ENCODE measurements around the gene SIRPA.

SIRPA gene

DNA sequence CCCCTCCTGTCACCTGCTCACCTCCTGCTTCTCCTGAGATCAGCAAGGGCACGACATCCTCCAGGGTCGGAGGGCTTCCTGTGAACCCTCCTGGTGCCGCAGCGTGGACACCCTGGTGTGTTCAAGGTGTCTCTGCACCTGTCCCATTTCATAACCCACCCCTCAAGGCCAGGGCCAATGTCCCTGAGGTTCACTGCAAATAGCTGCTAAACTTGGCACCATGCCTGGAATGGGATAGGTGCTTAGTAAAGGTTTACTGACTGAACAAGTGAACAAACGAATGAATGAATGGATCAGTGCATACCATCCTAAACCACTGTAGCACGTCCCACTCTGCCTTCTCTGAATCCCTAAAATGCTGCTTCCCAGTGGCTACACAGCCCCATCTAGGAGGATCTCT lies 35.0 kb downstream of the SIRPA start:
- no peak overlapping the region for H3K27ac Mint-ChIP-seq
- no peak for ATAC-seq (replicated peaks)
- H3K36me3 Mint-ChIP-seq = peaks cover 84 to 91% of the 10 kb centered on the region in 2 donors
- H3K4me1 Mint-ChIP-seq = peaks cover 25 to 44% of the 10 kb centered on the region in 2 donors
- no peak overlapping the region for H3K4me3 Mint-ChIP-seq
- peaks cover 13 to 17% of the 10 kb centered on the region in 2 donors for H3K27me3 Mint-ChIP-seq
- DNase-seq = no peak
- no peaks in the 10 kb centered on the region for H3K9me3 Mint-ChIP-seq

DNA sequence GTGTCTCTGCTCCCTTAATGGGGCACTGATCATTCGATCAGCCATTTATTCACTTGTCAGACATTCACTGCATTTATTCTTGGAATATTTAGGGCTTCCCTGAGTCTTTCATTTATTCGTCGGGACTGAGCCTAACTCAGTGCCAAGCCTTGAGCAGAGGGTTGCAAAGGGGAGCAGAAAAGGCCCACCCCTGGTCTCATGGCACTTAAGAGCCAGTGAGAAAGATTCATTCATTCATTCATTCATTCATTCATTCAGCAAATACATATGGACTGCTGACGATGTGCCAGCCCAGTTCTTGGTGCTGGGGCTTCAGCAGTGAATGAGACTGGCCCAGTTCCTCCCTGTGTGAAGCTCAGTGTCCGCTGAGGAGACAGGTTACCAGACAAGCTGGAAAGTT lies 36.6 kb downstream of the SIRPA start:
- Mint-ChIP-seq H3K27me3 (peaks cover 13 to 17% of the 10 kb centered on the region in 2 donors), H3K4me1 (peaks cover 19 to 35% of the 10 kb centered on the region in 2 donors), H3K36me3 (peaks cover 89 to 97% of the 10 kb centered on the region in 2 donors), H3K4me3 (no peak overlapping the region), H3K9me3 (no peaks in the 10 kb centered on the region), H3K27ac (peak overlapping the region; percentile 45)
- DNase-seq = no peak
- ATAC-seq (replicated peaks) = no peak

DNA sequence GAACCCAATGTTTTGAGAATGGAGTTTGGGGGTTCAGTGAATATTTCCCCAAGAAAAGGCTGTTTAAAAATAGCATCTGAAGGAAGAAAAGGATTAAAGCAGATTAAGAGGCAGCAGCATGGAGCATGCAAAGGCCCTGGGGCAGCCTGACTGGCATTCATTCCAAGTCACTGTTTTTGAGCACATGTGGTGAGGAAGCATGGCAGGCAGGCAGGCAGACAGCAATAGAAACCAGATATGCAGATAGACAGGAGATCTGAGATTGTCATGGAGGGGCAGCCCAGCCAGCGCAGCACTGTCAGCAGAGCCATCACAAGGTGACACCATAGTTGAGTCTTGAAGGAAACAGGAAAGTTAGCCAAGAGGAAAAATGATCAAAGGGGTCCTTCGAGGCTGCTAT lies 37.8 kb downstream of the SIRPA start:
- H3K27ac Mint-ChIP-seq = peak overlapping the region; percentile 68
- ATAC-seq (replicated peaks) = no peak
- DNase-seq = no peak
- peaks cover 13 to 17% of the 10 kb centered on the region in 2 donors for H3K27me3 Mint-ChIP-seq
- H3K4me3 Mint-ChIP-seq = no peak overlapping the region
- H3K36me3 Mint-ChIP-seq = peaks cover 88 to 97% of the 10 kb centered on the region in 2 donors
- H3K4me1 Mint-ChIP-seq = peaks cover 19 to 37% of the 10 kb centered on the region in 2 donors
- H3K9me3 Mint-ChIP-seq = no peaks in the 10 kb centered on the region

DNA sequence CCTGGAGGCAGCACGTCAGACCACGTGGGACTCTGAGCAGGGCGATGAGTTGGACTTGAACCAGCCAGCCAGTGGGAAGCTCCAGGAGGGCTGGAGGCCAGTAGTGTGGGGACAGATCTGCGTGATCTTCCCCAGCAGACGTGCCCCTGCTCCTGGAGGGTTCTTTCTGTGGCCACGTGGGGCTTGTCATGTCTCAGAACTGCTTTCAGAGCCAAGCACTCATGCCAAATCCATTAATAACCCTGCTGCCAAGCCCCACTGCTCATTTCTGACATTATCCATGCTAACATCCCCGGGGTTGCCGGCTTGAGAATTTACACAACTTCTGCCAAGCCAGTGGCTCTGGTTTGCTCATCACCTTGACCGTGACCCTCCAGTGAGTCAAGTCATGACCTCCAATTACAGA lies 38.3 kb downstream of the SIRPA start:
- H3K27ac Mint-ChIP-seq = no peak overlapping the region
- H3K36me3 Mint-ChIP-seq = peaks cover 88 to 97% of the 10 kb centered on the region in 2 donors
- H3K27me3 Mint-ChIP-seq = peaks cover 9 to 12% of the 10 kb centered on the region in 2 donors
- DNase-seq = no peak
- no peak overlapping the region for H3K4me3 Mint-ChIP-seq
- ATAC-seq (replicated peaks) = no peak
- H3K4me1 Mint-ChIP-seq = peaks cover 15 to 32% of the 10 kb centered on the region in 2 donors
- H3K9me3 Mint-ChIP-seq = no peaks in the 10 kb centered on the region

DNA sequence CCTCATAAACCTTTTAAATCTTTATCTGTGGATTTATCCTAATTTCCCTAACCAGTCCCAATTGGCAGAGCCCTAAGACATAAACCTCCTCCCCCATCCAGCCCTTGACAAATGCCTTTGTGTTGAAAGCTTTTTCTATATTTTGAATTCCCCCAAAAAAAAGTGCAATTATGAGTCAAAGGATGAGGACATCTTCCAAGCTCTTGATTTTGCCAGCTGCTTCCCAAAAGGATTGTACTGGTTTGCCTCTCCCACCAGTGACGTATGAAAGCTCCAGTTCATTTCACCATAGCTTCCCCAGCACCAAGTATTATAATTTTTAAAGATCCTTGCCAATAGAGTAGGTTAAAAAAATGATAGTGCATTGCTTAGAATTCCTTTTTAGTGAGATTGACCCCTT lies 38.9 kb downstream of the SIRPA start:
- no peak overlapping the region for H3K27ac Mint-ChIP-seq
- H3K9me3 Mint-ChIP-seq = no peaks in the 10 kb centered on the region
- H3K4me1 Mint-ChIP-seq = peaks cover 11 to 27% of the 10 kb centered on the region in 2 donors
- H3K36me3 Mint-ChIP-seq = peaks cover 89 to 97% of the 10 kb centered on the region in 2 donors
- ATAC-seq (replicated peaks) (no peak), DNase-seq (no peak)
- no peak overlapping the region for H3K4me3 Mint-ChIP-seq
- peaks cover 6 to 11% of the 10 kb centered on the region in 2 donors for H3K27me3 Mint-ChIP-seq

DNA sequence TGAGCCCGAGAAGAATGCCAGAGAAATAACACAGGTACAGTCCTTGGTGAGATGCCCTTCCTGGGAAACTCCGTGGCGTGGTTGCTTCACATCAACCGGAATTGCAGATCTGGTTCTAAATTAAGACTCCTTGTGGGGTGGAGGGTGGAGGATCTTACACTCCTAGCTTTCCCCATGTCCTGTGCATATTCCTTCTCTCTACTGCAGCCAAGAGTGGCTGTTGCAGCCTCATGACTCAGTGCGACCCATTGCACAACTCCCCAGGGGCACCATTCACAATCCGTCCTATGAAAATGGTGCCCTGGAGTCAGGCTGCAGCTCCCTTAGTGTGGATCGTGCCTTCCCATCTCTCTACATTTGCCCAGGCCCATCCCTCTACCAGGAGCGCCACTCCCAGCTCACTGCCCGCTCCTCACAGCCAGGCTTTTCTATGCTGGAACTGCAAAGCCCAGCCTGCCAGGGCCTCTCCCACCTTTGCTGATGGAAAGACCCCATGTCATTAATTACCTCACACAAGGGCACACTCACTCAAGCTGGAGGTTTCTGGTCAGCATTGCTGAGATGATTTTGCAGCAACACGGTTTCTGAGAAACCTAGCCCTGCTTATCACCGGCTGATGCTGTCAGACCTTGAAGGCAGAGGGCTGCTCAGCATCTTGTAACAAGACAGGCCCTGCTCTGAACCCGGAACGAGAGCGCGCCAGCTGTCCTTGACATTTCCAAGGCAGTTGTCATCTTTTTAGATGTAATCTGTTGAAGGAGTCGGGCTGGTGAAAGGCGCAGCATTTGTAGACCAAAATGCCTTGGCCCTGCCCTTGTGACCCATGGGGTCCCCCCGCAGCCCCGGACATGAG lies 39.7 kb downstream of the SIRPA start:
- Mint-ChIP-seq H3K27ac (peak overlapping the region; percentile 15), H3K27me3 (peaks cover 6 to 9% of the 10 kb centered on the region in 2 donors), H3K36me3 (peaks cover 83 to 92% of the 10 kb centered on the region in 2 donors), H3K4me1 (peaks cover 11 to 19% of the 10 kb centered on the region in 2 donors), H3K4me3 (no peak overlapping the region), H3K9me3 (no peaks in the 10 kb centered on the region)
- no peak for ATAC-seq (replicated peaks)
- DNase-seq = no peak

DNA sequence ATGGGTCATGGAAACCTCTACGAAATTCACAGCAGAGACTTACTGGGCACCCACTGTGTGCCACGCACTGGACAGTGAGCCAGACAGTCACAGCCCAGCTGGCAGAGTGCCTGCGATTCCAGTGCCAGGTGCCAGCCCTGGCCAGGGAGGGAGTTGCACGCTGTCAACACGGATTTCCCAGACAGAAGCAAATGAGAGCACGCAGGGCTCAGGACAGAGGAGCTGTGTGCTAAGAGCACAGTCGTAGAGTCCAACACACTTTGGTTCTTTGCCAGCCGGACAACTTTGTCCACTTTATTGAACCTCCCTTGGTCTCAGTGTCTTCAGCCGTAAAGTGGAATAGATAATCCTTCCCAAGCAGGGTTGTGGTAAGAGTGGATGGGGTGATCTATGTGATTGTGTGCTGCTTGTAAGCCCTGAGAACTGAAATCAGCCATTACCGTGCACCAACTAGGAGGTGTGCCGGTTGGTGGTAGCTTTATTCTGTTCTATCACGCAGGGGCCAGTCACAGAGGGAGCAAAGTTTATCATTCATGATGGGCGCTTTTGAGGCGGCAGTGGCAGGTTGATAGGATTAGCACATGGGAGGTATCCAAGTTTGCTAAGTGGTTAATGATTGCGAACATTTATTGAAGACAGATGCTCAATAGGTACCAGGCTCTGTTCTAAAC lies 40.6 kb downstream of the SIRPA start:
- Mint-ChIP-seq H3K4me3 (no peak overlapping the region), H3K4me1 (peaks cover 14 to 17% of the 10 kb centered on the region in 2 donors), H3K27me3 (peaks cover 6 to 8% of the 10 kb centered on the region in 2 donors), H3K9me3 (no peaks in the 10 kb centered on the region), H3K36me3 (peaks cover 74 to 88% of the 10 kb centered on the region in 2 donors), H3K27ac (peak overlapping the region; percentile 82)
- DNase-seq (no peak), ATAC-seq (replicated peaks) (no peak)

DNA sequence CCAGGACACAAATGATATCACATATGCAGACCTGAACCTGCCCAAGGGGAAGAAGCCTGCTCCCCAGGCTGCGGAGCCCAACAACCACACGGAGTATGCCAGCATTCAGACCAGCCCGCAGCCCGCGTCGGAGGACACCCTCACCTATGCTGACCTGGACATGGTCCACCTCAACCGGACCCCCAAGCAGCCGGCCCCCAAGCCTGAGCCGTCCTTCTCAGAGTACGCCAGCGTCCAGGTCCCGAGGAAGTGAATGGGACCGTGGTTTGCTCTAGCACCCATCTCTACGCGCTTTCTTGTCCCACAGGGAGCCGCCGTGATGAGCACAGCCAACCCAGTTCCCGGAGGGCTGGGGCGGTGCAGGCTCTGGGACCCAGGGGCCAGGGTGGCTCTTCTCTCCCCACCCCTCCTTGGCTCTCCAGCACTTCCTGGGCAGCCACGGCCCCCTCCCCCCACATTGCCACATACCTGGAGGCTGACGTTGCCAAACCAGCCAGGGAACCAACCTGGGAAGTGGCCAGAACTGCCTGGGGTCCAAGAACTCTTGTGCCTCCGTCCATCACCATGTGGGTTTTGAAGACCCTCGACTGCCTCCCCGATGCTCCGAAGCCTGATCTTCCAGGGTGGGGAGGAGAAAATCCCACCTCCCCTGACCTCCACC lies 42.2 kb downstream of the SIRPA start:
- H3K27ac Mint-ChIP-seq = peak overlapping the region; percentile 56
- DNase-seq = no peak
- no peak for ATAC-seq (replicated peaks)
- peaks cover 9 to 16% of the 10 kb centered on the region in 2 donors for H3K4me1 Mint-ChIP-seq
- H3K4me3 Mint-ChIP-seq = no peak overlapping the region
- H3K9me3 Mint-ChIP-seq = no peaks in the 10 kb centered on the region
- peaks cover 62 to 72% of the 10 kb centered on the region in 2 donors for H3K36me3 Mint-ChIP-seq
- H3K27me3 Mint-ChIP-seq = peaks cover 2 to 4% of the 10 kb centered on the region in 2 donors

DNA sequence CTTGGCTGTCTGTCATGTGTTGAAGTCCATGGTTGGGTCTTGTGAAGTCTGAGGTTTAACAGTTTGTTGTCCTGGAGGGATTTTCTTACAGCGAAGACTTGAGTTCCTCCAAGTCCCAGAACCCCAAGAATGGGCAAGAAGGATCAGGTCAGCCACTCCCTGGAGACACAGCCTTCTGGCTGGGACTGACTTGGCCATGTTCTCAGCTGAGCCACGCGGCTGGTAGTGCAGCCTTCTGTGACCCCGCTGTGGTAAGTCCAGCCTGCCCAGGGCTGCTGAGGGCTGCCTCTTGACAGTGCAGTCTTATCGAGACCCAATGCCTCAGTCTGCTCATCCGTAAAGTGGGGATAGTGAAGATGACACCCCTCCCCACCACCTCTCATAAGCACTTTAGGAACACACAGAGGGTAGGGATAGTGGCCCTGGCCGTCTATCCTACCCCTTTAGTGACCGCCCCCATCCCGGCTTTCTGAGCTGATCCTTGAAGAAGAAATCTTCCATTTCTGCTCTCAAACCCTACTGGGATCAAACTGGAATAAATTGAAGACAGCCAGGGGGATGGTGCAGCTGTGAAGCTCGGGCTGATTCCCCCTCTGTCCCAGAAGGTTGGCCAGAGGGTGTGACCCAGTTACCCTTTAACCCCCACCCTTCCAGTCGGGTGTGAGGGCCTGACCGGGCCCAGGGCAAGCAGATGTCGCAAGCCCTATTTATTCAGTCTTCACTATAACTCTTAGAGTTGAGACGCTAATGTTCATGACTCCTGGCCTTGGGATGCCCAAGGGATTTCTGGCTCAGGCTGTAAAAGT lies 43.5 kb downstream of the SIRPA start:
- ATAC-seq (replicated peaks) = peak in 1 of 2 donors; percentile 18
- Mint-ChIP-seq H3K27ac (peak overlapping the region; percentile 75), H3K4me1 (peaks cover 7 to 14% of the 10 kb centered on the region in 2 donors), H3K27me3 (peaks cover 0 to 15% of the 10 kb centered on the region in 2 donors), H3K36me3 (peaks cover 52 to 59% of the 10 kb centered on the region in 2 donors), H3K9me3 (no peaks in the 10 kb centered on the region), H3K4me3 (no peak overlapping the region)
- no peak for DNase-seq

DNA sequence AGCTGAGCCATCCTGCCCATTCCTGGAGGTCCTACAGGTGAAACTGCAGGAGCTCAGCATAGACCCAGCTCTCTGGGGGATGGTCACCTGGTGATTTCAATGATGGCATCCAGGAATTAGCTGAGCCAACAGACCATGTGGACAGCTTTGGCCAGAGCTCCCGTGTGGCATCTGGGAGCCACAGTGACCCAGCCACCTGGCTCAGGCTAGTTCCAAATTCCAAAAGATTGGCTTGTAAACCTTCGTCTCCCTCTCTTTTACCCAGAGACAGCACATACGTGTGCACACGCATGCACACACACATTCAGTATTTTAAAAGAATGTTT lies 44.0 kb downstream of the SIRPA start:
- Mint-ChIP-seq H3K9me3 (no peaks in the 10 kb centered on the region), H3K36me3 (peaks cover 47 to 54% of the 10 kb centered on the region in 2 donors), H3K4me1 (peaks cover 7 to 14% of the 10 kb centered on the region in 2 donors), H3K27me3 (peaks cover 0 to 15% of the 10 kb centered on the region in 2 donors), H3K27ac (no peak overlapping the region), H3K4me3 (no peak overlapping the region)
- no peak for ATAC-seq (replicated peaks)
- no peak for DNase-seq

DNA sequence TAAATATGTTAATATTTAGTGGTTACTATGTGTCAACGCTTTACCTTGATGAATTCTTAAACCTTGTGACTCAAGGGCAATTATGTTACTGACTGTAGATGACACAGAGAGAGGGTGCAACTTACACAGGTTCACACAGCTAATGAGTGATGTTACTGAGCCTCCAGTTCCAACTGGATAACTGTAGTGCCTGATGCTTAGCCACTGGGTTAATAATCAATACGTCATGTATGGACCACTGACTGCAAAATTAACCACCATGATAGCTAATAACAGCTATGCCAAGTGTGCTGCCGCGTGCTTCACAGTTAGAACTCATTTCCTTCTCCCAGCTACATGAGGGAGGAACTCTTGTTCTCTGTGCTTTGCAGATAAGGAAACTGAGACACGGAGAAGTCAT lies 45.4 kb downstream of the SIRPA start:
- H3K27me3 Mint-ChIP-seq = peaks cover 6 to 23% of the 10 kb centered on the region in 2 donors
- ATAC-seq (replicated peaks) = peak in 1 of 2 donors; percentile 15
- H3K27ac Mint-ChIP-seq = peak overlapping the region; percentile 49
- H3K9me3 Mint-ChIP-seq = no peaks in the 10 kb centered on the region
- peaks cover 33 to 40% of the 10 kb centered on the region in 2 donors for H3K36me3 Mint-ChIP-seq
- no peak for DNase-seq
- no peak overlapping the region for H3K4me3 Mint-ChIP-seq
- peaks cover 10 to 25% of the 10 kb centered on the region in 2 donors for H3K4me1 Mint-ChIP-seq

DNA sequence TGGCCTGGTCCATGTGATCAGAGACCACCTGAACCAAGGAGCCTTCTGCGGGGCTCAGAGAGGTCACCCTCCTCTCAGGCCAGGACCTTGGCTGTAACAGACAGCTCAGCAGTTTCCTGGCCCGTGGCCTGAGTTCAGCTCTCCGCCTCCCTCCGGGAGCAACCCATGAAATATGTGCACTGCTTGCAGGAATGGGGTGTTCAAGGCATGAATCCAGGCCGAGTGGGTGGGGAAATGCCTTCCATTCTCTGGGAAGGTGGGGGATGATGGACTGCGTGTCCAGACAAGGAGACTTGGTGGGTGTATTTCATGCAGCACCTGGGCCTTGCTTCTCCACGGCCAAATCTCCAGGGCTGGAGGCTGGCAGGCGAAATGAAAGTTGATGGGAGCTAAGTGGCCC lies 46.0 kb downstream of the SIRPA start:
- Mint-ChIP-seq H3K4me1 (peaks cover 10 to 30% of the 10 kb centered on the region in 2 donors), H3K9me3 (no peaks in the 10 kb centered on the region), H3K27me3 (peaks cover 6 to 23% of the 10 kb centered on the region in 2 donors), H3K4me3 (peak overlapping the region in 1 of 2 donors; percentile 27), H3K36me3 (peaks cover 28 to 34% of the 10 kb centered on the region in 2 donors), H3K27ac (no peak overlapping the region)
- ATAC-seq (replicated peaks) (no peak), DNase-seq (no peak)

DNA sequence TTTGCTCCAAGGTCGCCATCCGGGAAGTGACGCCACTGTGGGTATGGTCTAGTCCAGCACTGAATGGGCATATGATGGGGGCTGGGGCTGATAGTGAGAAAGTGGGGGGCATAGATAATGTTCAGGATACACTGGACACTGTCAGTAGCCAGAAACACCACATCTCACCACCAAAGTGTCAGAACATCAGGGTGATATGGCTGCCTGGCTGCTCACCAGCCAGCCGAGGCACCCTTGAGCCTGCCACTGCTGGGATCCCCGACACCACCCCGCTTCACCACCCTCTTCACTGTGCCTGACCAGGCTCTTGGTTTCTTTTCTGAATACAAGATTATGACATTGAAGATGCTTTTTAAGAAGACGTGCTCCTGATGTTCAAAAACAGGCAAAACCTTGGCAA lies 46.9 kb downstream of the SIRPA start:
- Mint-ChIP-seq H3K4me3 (no peak overlapping the region), H3K27ac (no peak overlapping the region), H3K36me3 (peaks cover 21 to 26% of the 10 kb centered on the region in 2 donors), H3K9me3 (no peaks in the 10 kb centered on the region), H3K4me1 (peaks cover 10 to 32% of the 10 kb centered on the region in 2 donors), H3K27me3 (peaks cover 11 to 28% of the 10 kb centered on the region in 2 donors)
- DNase-seq (no peak), ATAC-seq (replicated peaks) (no peak)

All from stimulated activated naive B cell treated with anti-CD40 and anti-IgM and Interleukin-4, amounts not matched to agents 10 μg/mL and 1 μg/mL and 100 μg/mL, for 72 hours (primary cell).